ENCODE results near the gene PRDM16.

Gene PRDM16

GRCh38 chr1:3250624-3251023 lies 181.6 kb downstream of the PRDM16 start:
- Histone ChIP-seq H3K9ac (ENCODE audit: low read depth, low read length, poor library complexity, severe bottlenecking) (no peak overlapping the region), H3K79me2 (ENCODE audit: insufficient read depth, low read length) (no peaks in the 10 kb centered on the region), H3K27me3 (ENCODE audit: insufficient read depth, low read length, poor library complexity, severe bottlenecking) (no peaks in the 10 kb centered on the region), H2AFZ (ENCODE audit: low read length) (no peak overlapping the region), H3K36me3 (ENCODE audit: insufficient read depth, low read length) (peaks cover under 1% of the 10 kb centered on the region; the same call in 1 of the 2 replicates), H3K4me2 (ENCODE audit: low read depth, low read length, poor library complexity, severe bottlenecking) (no peak overlapping the region), H3K9me3 (ENCODE audit: insufficient read depth, low read depth, low read length) (no peaks in the 10 kb centered on the region), H3K4me3 (ENCODE audit: low read length, poor library complexity, severe bottlenecking) (no peak overlapping the region), H3F3A (ENCODE audit: low read depth) (no peaks in the 10 kb centered on the region), H4K20me1 (ENCODE audit: insufficient read depth, low read length, poor library complexity, severe bottlenecking) (no peaks in the 10 kb centered on the region), H3K9me2 (replicated peaks; ENCODE audit: low read depth, low read length) (no peaks in the 10 kb centered on the region), H3K4me1 (ENCODE audit: insufficient read depth, low read length, poor library complexity, severe bottlenecking) (no peaks in the 10 kb centered on the region)
- no peak for TF ChIP-seq EZH2phosphoT487 (IDR thresholded peaks at IDR 0.05; ENCODE audit: borderline replicate concordance)
- TF ChIP-seq CTCF (conservative IDR thresholded peaks at IDR 0.05; ENCODE audit: low read length), result no peak

DNA sequence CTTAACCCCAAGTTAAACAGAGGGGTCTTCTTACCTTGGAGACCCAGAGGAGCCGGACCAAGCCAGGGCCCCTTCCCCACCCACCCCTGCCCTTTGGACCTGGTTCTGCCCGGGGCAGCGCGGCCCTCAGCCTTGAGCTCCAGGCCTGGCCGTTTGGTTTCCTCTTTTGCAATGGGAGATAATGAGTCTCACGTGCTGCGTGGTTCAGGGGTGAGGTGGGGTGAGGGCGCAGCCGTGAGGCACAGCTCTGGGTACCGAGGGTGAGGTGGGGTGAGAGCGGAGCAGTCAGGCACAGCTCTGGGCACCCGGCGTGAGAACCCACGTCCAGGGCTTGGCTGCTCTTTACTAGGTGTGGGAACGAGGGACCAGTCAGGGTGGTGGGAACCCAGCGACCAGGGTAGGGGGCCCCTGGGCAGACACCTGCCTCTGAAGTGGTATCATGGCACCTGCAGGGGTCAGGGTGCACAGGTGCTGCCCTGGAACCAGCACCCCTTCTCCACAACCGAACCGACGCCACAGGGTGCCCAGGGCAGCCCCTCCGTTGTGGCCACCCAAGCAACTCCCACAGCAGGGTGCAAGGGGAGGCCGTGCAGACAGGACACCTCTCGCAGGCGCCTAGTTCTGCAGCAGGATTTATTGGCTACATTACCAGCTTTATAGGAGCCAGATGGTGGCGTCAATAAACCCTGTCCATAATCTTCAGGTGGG lies 182.2 kb downstream of the PRDM16 start:
- Histone ChIP-seq H3K9me2 (replicated peaks; ENCODE audit: low read depth, low read length) (no peaks in the 10 kb centered on the region), H3K79me2 (ENCODE audit: insufficient read depth, low read length) (no peaks in the 10 kb centered on the region), H3K27me3 (ENCODE audit: insufficient read depth, low read length, poor library complexity, severe bottlenecking) (no peaks in the 10 kb centered on the region), H2AFZ (ENCODE audit: low read length) (no peak overlapping the region), H3K4me2 (ENCODE audit: low read depth, low read length, poor library complexity, severe bottlenecking) (no peak overlapping the region), H3F3A (ENCODE audit: low read depth) (no peaks in the 10 kb centered on the region), H4K20me1 (ENCODE audit: insufficient read depth, low read length, poor library complexity, severe bottlenecking) (no peaks in the 10 kb centered on the region), H3K36me3 (ENCODE audit: insufficient read depth, low read length) (no peaks in the 10 kb centered on the region), H3K4me3 (ENCODE audit: low read length, poor library complexity, severe bottlenecking) (no peak overlapping the region), H3K9me3 (ENCODE audit: insufficient read depth, low read depth, low read length) (no peaks in the 10 kb centered on the region), H3K9ac (ENCODE audit: low read depth, low read length, poor library complexity, severe bottlenecking) (no peak overlapping the region), H3K4me1 (ENCODE audit: insufficient read depth, low read length, poor library complexity, severe bottlenecking) (no peaks in the 10 kb centered on the region)
- TF ChIP-seq EZH2phosphoT487 (IDR thresholded peaks at IDR 0.05; ENCODE audit: borderline replicate concordance), result no peak
- no peak for TF ChIP-seq CTCF (conservative IDR thresholded peaks at IDR 0.05; ENCODE audit: low read length)

DNA sequence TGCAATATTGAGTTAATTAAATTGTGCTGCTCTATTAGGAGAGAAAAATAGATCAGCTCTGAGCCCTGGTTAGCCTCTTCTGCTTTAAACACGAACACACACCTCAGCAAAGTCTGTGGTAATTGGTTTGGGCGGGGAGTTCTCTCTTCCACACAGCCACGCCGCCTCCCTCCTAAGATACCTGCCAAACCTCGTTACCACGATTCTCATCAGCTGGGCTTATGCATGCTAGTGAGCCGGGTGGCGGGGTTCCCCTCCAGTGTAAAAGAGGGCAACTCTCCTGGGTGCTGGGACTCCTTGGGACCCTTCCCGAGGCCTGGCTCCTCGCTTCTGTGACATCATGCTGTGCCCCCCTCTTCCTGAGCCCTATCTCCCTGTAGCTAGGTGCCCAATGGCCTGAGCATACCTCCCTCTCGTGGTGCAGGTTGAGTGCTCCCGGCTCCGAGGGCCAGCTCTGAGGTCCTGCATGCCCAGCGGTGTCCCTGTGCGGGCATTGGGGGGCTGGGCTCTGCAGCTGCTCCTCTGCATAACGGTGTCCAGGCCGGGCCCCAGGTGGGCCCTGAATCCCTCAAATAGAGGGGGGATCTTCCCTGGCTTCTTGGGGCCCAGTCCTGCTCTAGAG lies 182.9 kb downstream of the PRDM16 start:
- H3K36me3 ChIP-seq (ENCODE audit: insufficient read depth, low read length), result no peaks in the 10 kb centered on the region
- H3K27me3 ChIP-seq (ENCODE audit: insufficient read depth, low read length, poor library complexity, severe bottlenecking), result no peaks in the 10 kb centered on the region
- H3K9me3 ChIP-seq (ENCODE audit: insufficient read depth, low read depth, low read length), result no peaks in the 10 kb centered on the region
- H3F3A ChIP-seq (ENCODE audit: low read depth), result no peaks in the 10 kb centered on the region
- H3K4me2 ChIP-seq (ENCODE audit: low read depth, low read length, poor library complexity, severe bottlenecking), result no peak overlapping the region
- no peak overlapping the region for H3K4me3 ChIP-seq (ENCODE audit: low read length, poor library complexity, severe bottlenecking)
- H3K9ac ChIP-seq (ENCODE audit: low read depth, low read length, poor library complexity, severe bottlenecking), result no peak overlapping the region
- TF ChIP-seq CTCF (conservative IDR thresholded peaks at IDR 0.05; ENCODE audit: low read length) (no peak), EZH2phosphoT487 (IDR thresholded peaks at IDR 0.05; ENCODE audit: borderline replicate concordance) (no peak)
- no peaks in the 10 kb centered on the region for H4K20me1 ChIP-seq (ENCODE audit: insufficient read depth, low read length, poor library complexity, severe bottlenecking)
- no peaks in the 10 kb centered on the region for H3K9me2 ChIP-seq (replicated peaks; ENCODE audit: low read depth, low read length)
- no peaks in the 10 kb centered on the region for H3K4me1 ChIP-seq (ENCODE audit: insufficient read depth, low read length, poor library complexity, severe bottlenecking)
- H3K79me2 ChIP-seq (ENCODE audit: insufficient read depth, low read length), result no peaks in the 10 kb centered on the region
- no peak overlapping the region for H2AFZ ChIP-seq (ENCODE audit: low read length)
